Nephron (organoid): ENCODE data around the gene LRRC37B.
"Not testable (repeated sequence)": the region's sequence is repeated elsewhere in the genome, so short reads cannot be mapped to it uniquely, and the experiment has no call there.

Experiments
- H3K27ac Mint-ChIP-seq, 3 experiments: 2 replicates each; pipeline ENCODE4 v1.8.0; 2020; ENCODE audit warnings: mixed read lengths in 3 of 3, mild to moderate bottlenecking in 2 of 3, moderate library complexity in 1 of 3
- H3K27me3 Mint-ChIP-seq: 2 replicates; pipeline ENCODE4 v1.8.0; 2021; ENCODE audit warnings: low read depth, mild to moderate bottlenecking, moderate library complexity, mixed read lengths
- H3K36me3 Mint-ChIP-seq: 2 replicates; pipeline ENCODE4 v1.8.0; 2020; ENCODE audit warnings: low read depth, mixed read lengths
- H3K4me1 Mint-ChIP-seq: 2 replicates; pipeline ENCODE4 v1.8.0; 2020; ENCODE audit warnings: mixed read lengths
- H3K4me3 Mint-ChIP-seq, 3 experiments: 2 replicates each; pipeline ENCODE4 v1.8.0; 2020; ENCODE audit warnings: mild to moderate bottlenecking in 3 of 3, mixed read lengths in 3 of 3, moderate library complexity in 2 of 3
- H3K9me3 Mint-ChIP-seq: 2 replicates; pipeline ENCODE4 v1.8.0; 2020; ENCODE audit warnings: mixed read lengths
- CTCF ChIP-seq, 3 experiments: fragments of 200-600 bp; sonication (generic); IDR thresholded peaks; one replicate each; pipeline ENCODE4 v1.5.0; 2021; ENCODE audit warnings: antibody characterized with exemption in 3 of 3; ENCODE audit not compliant: unreplicated experiment in 3 of 3

LRRC37B gene

GRCh38 chr17:32006957-32007462 lies at the start of gene LRRC37B:
LRRC37B (plus strand) TSS chr17:32007383; CDS start chr17:32021393, 14,010 bp downstream.
- Mint-ChIP-seq H3K27me3 (no peaks in the 10 kb centered on the region), H3K27ac (peak within 1 kb of the TSS; percentile 79 to 92 (median 86)), H3K4me1 (peaks cover 11% of the 10 kb centered on the region), H3K36me3 (peaks cover 12% of the 10 kb centered on the region), H3K4me3 (peak within 1 kb of the TSS; percentile 83 to 91 (median 90)), H3K9me3 (no peaks in the 10 kb centered on the region)
- TF ChIP-seq CTCF (IDR thresholded peaks at IDR 0.05; ENCODE audit: unreplicated experiment in 3 of 3), result peak; percentile 96 to 98 (median 98)

DNA sequence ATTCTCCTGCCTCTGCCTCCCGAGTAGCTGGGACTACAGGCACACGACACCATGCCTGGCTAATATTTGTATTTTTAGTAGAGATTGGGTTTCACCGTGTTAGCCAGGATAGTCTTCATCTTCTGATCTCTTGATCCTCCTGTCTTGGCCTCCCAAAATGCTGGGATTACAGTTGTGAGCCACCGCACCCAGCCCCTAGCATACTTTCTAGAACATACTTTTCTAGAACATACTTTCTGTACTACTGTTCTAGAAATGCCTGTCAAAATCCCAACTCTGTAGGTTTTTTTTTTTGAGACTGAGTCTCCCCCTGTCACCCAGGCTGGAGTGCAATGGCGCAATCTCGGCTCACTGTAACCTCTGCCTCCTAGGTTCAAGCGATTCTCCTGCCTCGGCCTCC lies 43.1 kb upstream of the LRRC37B start:
- not testable (repeated sequence) for H3K4me1 Mint-ChIP-seq, H3K4me3 Mint-ChIP-seq, H3K27ac Mint-ChIP-seq, H3K9me3 Mint-ChIP-seq, H3K27me3 Mint-ChIP-seq
- H3K36me3 Mint-ChIP-seq, result peaks cover 58% of the 10 kb centered on the region

DNA sequence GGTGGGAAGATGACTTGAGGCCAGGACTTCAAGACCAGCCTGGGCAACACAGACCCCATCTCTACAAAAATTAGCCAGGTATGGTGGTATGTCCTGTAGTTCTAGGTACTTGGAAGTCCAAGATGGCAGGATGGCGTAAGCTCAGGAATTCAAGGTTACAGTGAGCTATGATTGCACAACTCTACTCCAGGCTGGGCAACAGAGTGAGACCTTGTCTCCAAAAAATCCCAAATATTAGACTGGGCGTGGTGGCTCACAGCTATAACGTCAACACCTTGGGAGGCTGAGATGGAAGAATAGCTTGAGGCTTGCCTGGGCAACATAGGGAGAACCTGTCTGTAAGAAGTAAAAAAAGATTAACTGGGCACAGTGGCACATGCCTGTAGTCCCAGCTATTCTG lies 39.5 kb upstream of the LRRC37B start:
- no peaks in the 10 kb centered on the region for H3K4me1 Mint-ChIP-seq
- no peaks in the 10 kb centered on the region for H3K27me3 Mint-ChIP-seq
- peaks cover 39% of the 10 kb centered on the region for H3K36me3 Mint-ChIP-seq
- no peak for TF ChIP-seq CTCF (IDR thresholded peaks at IDR 0.05; ENCODE audit: unreplicated experiment in 3 of 3)
- H3K9me3 Mint-ChIP-seq, result no peaks in the 10 kb centered on the region
- H3K27ac Mint-ChIP-seq, result no peak overlapping the region
- no peak overlapping the region for H3K4me3 Mint-ChIP-seq

- H3K27ac Mint-ChIP-seq, H3K4me1 Mint-ChIP-seq, H3K27me3 Mint-ChIP-seq, H3K9me3 Mint-ChIP-seq, H3K4me3 Mint-ChIP-seq: not testable (repeated sequence)
- H3K36me3 Mint-ChIP-seq, result peaks cover 35% of the 10 kb centered on the region
Observed at GRCh38 chr17:31970416-31970815, 36.8 kb upstream of the LRRC37B start.

GRCh38 chr17:31974269-31975071 lies 32.7 kb upstream of the LRRC37B start:
- H3K4me3 Mint-ChIP-seq, H3K9me3 Mint-ChIP-seq, H3K4me1 Mint-ChIP-seq, H3K27ac Mint-ChIP-seq, H3K27me3 Mint-ChIP-seq: not testable (repeated sequence)
- H3K36me3 Mint-ChIP-seq, result peaks cover 30% of the 10 kb centered on the region

DNA sequence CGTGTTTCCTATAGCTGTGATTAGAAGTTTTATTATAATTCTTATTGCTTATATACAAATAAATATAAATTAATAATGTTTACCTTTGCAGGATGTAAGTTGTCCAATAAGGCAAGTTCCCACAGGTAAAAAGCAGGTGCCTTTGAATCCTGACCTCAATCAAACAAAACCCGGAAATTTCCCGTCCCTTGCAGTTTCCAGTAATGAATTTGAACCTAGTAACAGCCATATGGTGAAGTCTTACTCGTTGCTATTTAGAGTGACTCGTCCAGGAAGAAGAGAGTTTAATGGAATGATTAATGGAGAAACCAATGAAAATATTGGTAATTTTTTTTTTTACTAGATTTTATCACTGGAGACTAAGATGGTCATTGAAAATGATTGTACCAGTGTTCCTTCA lies 31.8 kb upstream of the LRRC37B start:
- not testable (repeated sequence) for H3K4me1 Mint-ChIP-seq, H3K27me3 Mint-ChIP-seq, H3K4me3 Mint-ChIP-seq, H3K9me3 Mint-ChIP-seq, H3K27ac Mint-ChIP-seq
- H3K36me3 Mint-ChIP-seq, result peaks cover 35% of the 10 kb centered on the region

DNA sequence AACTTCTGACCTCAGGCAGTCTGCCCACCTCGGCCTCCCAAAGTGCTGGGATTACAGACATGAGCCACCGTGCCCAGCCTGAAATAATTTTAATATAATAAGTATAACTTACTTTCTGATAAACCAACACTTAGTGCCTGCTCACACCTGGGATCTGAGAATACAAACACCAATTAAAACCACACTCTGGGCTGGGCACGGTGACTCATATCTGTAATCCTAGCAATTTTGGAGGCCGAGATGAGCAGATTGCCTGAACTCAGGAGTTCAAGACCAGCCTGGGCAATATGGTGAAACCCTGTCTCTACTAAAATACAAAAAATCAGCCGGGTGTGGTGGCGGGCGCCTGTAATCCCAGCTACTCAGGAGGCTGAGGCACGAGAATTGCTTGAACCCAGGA lies 15.4 kb upstream of the LRRC37B start:
- H3K27me3 Mint-ChIP-seq, H3K4me3 Mint-ChIP-seq, H3K4me1 Mint-ChIP-seq, H3K9me3 Mint-ChIP-seq, H3K27ac Mint-ChIP-seq: not testable (repeated sequence)
- peaks cover 48% of the 10 kb centered on the region for H3K36me3 Mint-ChIP-seq

GRCh38 chr17:31997005-31997404 lies 10.2 kb upstream of the LRRC37B start:
- H3K36me3 Mint-ChIP-seq, result peaks cover 42% of the 10 kb centered on the region
- no peaks in the 10 kb centered on the region for H3K27me3 Mint-ChIP-seq
- no peak for TF ChIP-seq CTCF (IDR thresholded peaks at IDR 0.05; ENCODE audit: unreplicated experiment in 3 of 3)
- no peak overlapping the region for H3K27ac Mint-ChIP-seq
- H3K4me3 Mint-ChIP-seq, result no peak overlapping the region
- H3K4me1 Mint-ChIP-seq, result no peaks in the 10 kb centered on the region
- H3K9me3 Mint-ChIP-seq, result no peaks in the 10 kb centered on the region
